PFSK-1 (cell line): ENCODE results near the gene NECTIN1.

Experiments
- FOXP2 ChIP-seq: optimal IDR thresholded peaks from 2 replicates; pipeline ENCODE3; 2011; ENCODE audit warnings: borderline replicate concordance, control low read depth, inconsistent platforms; ENCODE audit not compliant: insufficient read depth; ENCODE audit errors: extremely low read length, extremely low read depth
- POLR2AphosphoS5 ChIP-seq: IDR thresholded peaks from 2 replicates; pipeline ENCODE4 v1.6.1; 2012; ENCODE audit warnings: low read depth, mild to moderate bottlenecking, control low read depth, low read length, moderate library complexity
- REST ChIP-seq, 2 experiments: IDR thresholded peaks; 2 replicates each; pipeline versions ENCODE4 v1.6.1 to v1.8.0; 2011 to 2012; ENCODE audit warnings: low read depth in 2 of 2, low read length in 2 of 2, control low read depth in 1 of 2, inconsistent platforms in 1 of 2, mild to moderate bottlenecking in 1 of 2, moderate library complexity in 1 of 2; ENCODE audit not compliant: insufficient read depth in 1 of 2
- SIN3A ChIP-seq: IDR thresholded peaks from 2 replicates; pipeline ENCODE4 v1.6.1; 2012; ENCODE audit warnings: mild to moderate bottlenecking, low read length, moderate library complexity, borderline replicate concordance; ENCODE audit not compliant: insufficient read depth
- TAF1 ChIP-seq: IDR thresholded peaks from 2 replicates; pipeline ENCODE4 v1.6.1; 2012; ENCODE audit warnings: low read length, control low read depth, borderline replicate concordance; ENCODE audit not compliant: insufficient read depth

The NECTIN1 gene

GRCh38 chr11:119752345-119752871 is 23.4 kb upstream of the NECTIN1 start:
- TF ChIP-seq REST (IDR thresholded peaks at IDR 0.05; ENCODE audit: insufficient read depth in 1 of 2, low read depth in 2 of 2, low read length in 2 of 2), result no peak
- TF ChIP-seq FOXP2, result no peak
- no peak for TF ChIP-seq TAF1
- no peak for TF ChIP-seq POLR2AphosphoS5
- no peak for TF ChIP-seq SIN3A

GRCh38 chr11:119750056-119750455 is 21.1 kb upstream of the NECTIN1 start:
- TF ChIP-seq FOXP2 (no peak), TAF1 (no peak), POLR2AphosphoS5 (no peak), REST (IDR thresholded peaks at IDR 0.05; ENCODE audit: insufficient read depth in 1 of 2, low read depth in 2 of 2, low read length in 2 of 2) (no peak), SIN3A (no peak)

GRCh38 chr11:119749006-119749565 is 20.1 kb upstream of the NECTIN1 start:
- TF ChIP-seq REST (IDR thresholded peaks at IDR 0.05; ENCODE audit: insufficient read depth in 1 of 2, low read depth in 2 of 2, low read length in 2 of 2) (no peak), TAF1 (no peak), FOXP2 (no peak), POLR2AphosphoS5 (no peak)

- no peak for TF ChIP-seq FOXP2
- no peak for TF ChIP-seq REST (IDR thresholded peaks at IDR 0.05; ENCODE audit: insufficient read depth in 1 of 2, low read depth in 2 of 2, low read length in 2 of 2)
- TF ChIP-seq POLR2AphosphoS5, result no peak
- TF ChIP-seq SIN3A, result no peak
- TF ChIP-seq TAF1, result no peak
Observed at GRCh38 chr11:119747868-119748660, 19.1 kb upstream of the NECTIN1 start.
